PFSK-1 (cell line): ENCODE data around the gene SLC6A11.
A peak's percentile ranks its signal among the peaks of the same experiment; 100 is the strongest.

ENCODE experiments used
- FOXP2 ChIP-seq: optimal IDR thresholded peaks from 2 replicates; pipeline ENCODE3; 2011; ENCODE audit warnings: borderline replicate concordance, control low read depth, inconsistent platforms; ENCODE audit not compliant: insufficient read depth; ENCODE audit errors: extremely low read length, extremely low read depth
- POLR2AphosphoS5 ChIP-seq: IDR thresholded peaks from 2 replicates; pipeline ENCODE4 v1.6.1; 2012; ENCODE audit warnings: low read depth, mild to moderate bottlenecking, control low read depth, low read length, moderate library complexity
- REST ChIP-seq, 2 experiments: IDR thresholded peaks; 2 replicates each; pipeline versions ENCODE4 v1.6.1 to v1.8.0; 2011 to 2012; ENCODE audit warnings: low read depth in 2 of 2, low read length in 2 of 2, control low read depth in 1 of 2, inconsistent platforms in 1 of 2, mild to moderate bottlenecking in 1 of 2, moderate library complexity in 1 of 2; ENCODE audit not compliant: insufficient read depth in 1 of 2
- SIN3A ChIP-seq: IDR thresholded peaks from 2 replicates; pipeline ENCODE4 v1.6.1; 2012; ENCODE audit warnings: mild to moderate bottlenecking, low read length, moderate library complexity, borderline replicate concordance; ENCODE audit not compliant: insufficient read depth
- TAF1 ChIP-seq: IDR thresholded peaks from 2 replicates; pipeline ENCODE4 v1.6.1; 2012; ENCODE audit warnings: low read length, control low read depth, borderline replicate concordance; ENCODE audit not compliant: insufficient read depth

Gene SLC6A11

GRCh38 chr3:10867384-10867783 lies 51.4 kb downstream of the SLC6A11 start:
- TF ChIP-seq TAF1 (no peak), POLR2AphosphoS5 (no peak), SIN3A (no peak), FOXP2 (no peak), REST (IDR thresholded peaks at IDR 0.05; ENCODE audit: insufficient read depth in 1 of 2, low read depth in 2 of 2, low read length in 2 of 2) (peak; percentile 74 to 93)

- TF ChIP-seq SIN3A: no peak
- no peak for TF ChIP-seq TAF1
- no peak for TF ChIP-seq REST (IDR thresholded peaks at IDR 0.05; ENCODE audit: insufficient read depth in 1 of 2, low read depth in 2 of 2, low read length in 2 of 2)
- no peak for TF ChIP-seq FOXP2
- no peak for TF ChIP-seq POLR2AphosphoS5
Measured at GRCh38 chr3:10869460-10869859, 53.4 kb downstream of the SLC6A11 start.

- no peak for TF ChIP-seq TAF1
- no peak for TF ChIP-seq SIN3A
Measured at GRCh38 chr3:10870296-10870695, 54.3 kb downstream of the SLC6A11 start.

- no peak for TF ChIP-seq SIN3A
- TF ChIP-seq FOXP2: no peak
- TF ChIP-seq POLR2AphosphoS5: no peak
- TF ChIP-seq TAF1: no peak
- no peak for TF ChIP-seq REST (IDR thresholded peaks at IDR 0.05; ENCODE audit: insufficient read depth in 1 of 2, low read depth in 2 of 2, low read length in 2 of 2)
Measured at GRCh38 chr3:10873415-10873814, 57.4 kb downstream of the SLC6A11 start.

- no peak for TF ChIP-seq SIN3A
- TF ChIP-seq POLR2AphosphoS5: no peak
- TF ChIP-seq REST (IDR thresholded peaks at IDR 0.05; ENCODE audit: insufficient read depth in 1 of 2, low read depth in 2 of 2, low read length in 2 of 2): no peak
- TF ChIP-seq TAF1: no peak
- TF ChIP-seq FOXP2: no peak
Measured at GRCh38 chr3:10875914-10876313, 59.9 kb downstream of the SLC6A11 start.
